ENCODE data around the gene C5orf24. TPM values are rescaled to one million over a fixed set of nuclear protein-coding genes. Genes with fewer than 3 reads are reported as not detected.
A peak's percentile ranks its signal among the peaks of the same experiment; 100 is the strongest.

The C5orf24 gene
- total and polyA plus RNA-seq, 4 experiments from 2014 or later, result 9.2 to 33.9 (median 21.3) TPM

GRCh38 chr5:134904610-134905245, 59.0 kb downstream of the C5orf24 start, which contains the start of gene PCBD2:
Gene PCBD2 (plus strand): TSS chr5:134905131. CDS start chr5:134905140, 9 bp downstream.
- Histone ChIP-seq H3K27me3 (ENCODE audit: insufficient read depth, low read length) (no peaks in the 10 kb centered on the region), H3K4me3 (ENCODE audit: low read length in 2 of 2) (peak within 1 kb of the TSS; percentile 59 to 84), H3K9me3 (ENCODE audit: control insufficient read depth in 1 of 2, low read length in 2 of 2) (no peaks in the 10 kb centered on the region), H3K36me3 (ENCODE audit: insufficient read depth, low read length) (peaks cover 3% of the 10 kb centered on the region), H3K27ac (ENCODE audit: low read depth, low read length) (peak within 1 kb of the TSS; percentile 85), H3K4me1 (ENCODE audit: insufficient read depth, low read length) (no peaks in the 10 kb centered on the region)
- Mint-ChIP-seq H3K27me3 (no peaks in the 10 kb centered on the region), H3K4me1 (peaks cover 4 to 9% (median 5%) of the 10 kb centered on the region in 4 donors), H3K4me3 (peak within 1 kb of the TSS; percentile 94 to 100 (median 97)), H3K27ac (peak within 1 kb of the TSS; percentile 97 to 99 (median 99)), H3K9me3 (no peaks in the 10 kb centered on the region), H3K36me3 (peaks cover 5 to 17% of the 10 kb centered on the region in 2 donors)
- intact Hi-C loops (cut with micrococcal nuclease), result loop anchor here (1.0 to 10.0 kb wide), 10 partner anchors 30 to 900 kb away; partner anchors contain the start of genes C5orf24, CAMLG, DDX46 and PPP2CA
- DNase-seq, result peak; percentile 90 to 92 (median 91)
- CTCF ChIA-PET (ENCODE audit: partially characterized antibody), result interaction anchor here (0.7 to 3.8 kb wide), 24 partner anchors 9 to 317 kb away, joined by 3 to 48 read pairs (median 5); partner anchors contain the start of genes C5orf24, CAMLG, DDX46 and TXNDC15
- POLR2A ChIA-PET (ENCODE audit: partially characterized antibody), result interaction anchor here (0.6 to 4.4 kb wide), 38 partner anchors 9 to 899 kb away, joined by 3 to 73 read pairs (median 4); partner anchors contain the start of genes C5orf24, CAMLG, CDKN2AIPNL and DDX46

DNA sequence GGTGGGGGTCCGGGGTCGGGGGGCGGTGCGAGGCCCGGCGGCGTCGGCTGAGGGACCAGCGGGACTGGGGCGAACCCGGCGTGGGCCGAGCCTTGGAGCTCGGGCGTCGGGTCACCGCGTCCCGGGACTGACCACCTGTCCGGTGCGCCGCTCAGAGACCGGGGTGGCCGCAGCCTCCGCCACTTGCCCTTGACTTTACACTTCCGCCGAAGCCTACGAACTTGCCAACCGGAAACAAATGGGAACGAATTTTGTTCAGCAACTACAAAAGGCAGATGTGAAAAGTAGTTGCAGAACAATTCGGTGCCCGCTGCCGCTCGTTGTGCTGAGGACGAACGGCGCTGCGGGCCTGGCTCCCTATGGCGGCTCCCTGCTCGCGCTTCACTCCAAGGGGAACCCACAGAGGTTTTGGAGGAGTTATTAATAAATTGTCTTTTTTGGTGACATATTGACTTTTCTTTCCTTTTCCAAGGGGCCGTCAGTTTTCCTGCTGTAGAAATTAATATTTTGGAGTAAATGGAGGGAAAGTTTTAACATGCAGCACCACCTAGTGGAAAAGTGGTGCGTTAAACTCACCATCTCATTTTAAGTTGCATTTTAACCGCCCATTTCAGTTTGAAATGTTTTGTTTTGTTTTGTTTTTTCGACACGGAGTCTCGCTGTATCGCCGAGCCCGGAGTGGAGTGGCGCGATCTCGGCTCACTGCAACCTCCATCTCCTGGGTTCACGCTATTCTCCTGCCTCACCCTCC, 59.7 kb downstream of the C5orf24 start:
- CTCF ChIA-PET (ENCODE audit: partially characterized antibody), result interaction anchor here (0.7 to 3.8 kb wide), 18 partner anchors 10 to 924 kb away, joined by 3 to 48 read pairs (median 6); partner anchors contain the start of genes C5orf24, CAMLG and TXNDC15

GRCh38 chr5:134906811-134907210, 61.0 kb downstream of the C5orf24 start:
- H3K36me3 Mint-ChIP-seq, result peaks cover 5 to 24% of the 10 kb centered on the region in 2 donors
- Histone ChIP-seq H3K4me3 (ENCODE audit: low read length in 2 of 2) (no peak overlapping the region), H3K4me1 (ENCODE audit: insufficient read depth, low read length) (no peaks in the 10 kb centered on the region), H3K36me3 (ENCODE audit: insufficient read depth, low read length) (peaks cover 6% of the 10 kb centered on the region), H3K27me3 (ENCODE audit: insufficient read depth, low read length) (no peaks in the 10 kb centered on the region), H3K27ac (ENCODE audit: low read depth, low read length) (no peak overlapping the region), H3K9me3 (ENCODE audit: control insufficient read depth in 1 of 2, low read length in 2 of 2) (no peaks in the 10 kb centered on the region)
- ChIA-PET POLR2A (ENCODE audit: partially characterized antibody) (interaction anchor here (0.5 to 4.4 kb wide), 4 partner anchors 32 to 169 kb away, joined by 3 to 73 read pairs (median 4); partner anchors contain the start of gene CAMLG), CTCF (ENCODE audit: partially characterized antibody) (interaction anchor here (1.0 to 3.8 kb wide), 4 partner anchors 10 to 168 kb away, joined by 3 to 48 read pairs (median 18); partner anchors contain the start of genes C5orf24 and CAMLG)
- H3K27ac Mint-ChIP-seq, result peak overlapping the region; percentile 10 to 97 (median 79)
- no peaks in the 10 kb centered on the region for H3K9me3 Mint-ChIP-seq
- no peaks in the 10 kb centered on the region for H3K27me3 Mint-ChIP-seq
- peak overlapping the region in 6 of 8 donors; percentile 31 to 71 (median 40) for H3K4me3 Mint-ChIP-seq
- intact Hi-C loops (cut with micrococcal nuclease), result loop anchor here (5.0 to 10.0 kb wide), 2 partner anchors 275 to 902 kb away; partner anchors contain the start of genes SAR1B and VDAC1
- H3K4me1 Mint-ChIP-seq, result peaks cover 4 to 9% (median 6%) of the 10 kb centered on the region in 4 donors
- no peak for DNase-seq

More for the DNA sequence above, 59.7 kb downstream of the C5orf24 start:
- no peaks in the 10 kb centered on the region for H3K9me3 ChIP-seq (ENCODE audit: control insufficient read depth in 1 of 2, low read length in 2 of 2)
- H3K4me1 ChIP-seq (ENCODE audit: insufficient read depth, low read length), result no peaks in the 10 kb centered on the region
- no peaks in the 10 kb centered on the region for H3K9me3 Mint-ChIP-seq
- peak overlapping the region; percentile 59 to 84 for H3K4me3 ChIP-seq (ENCODE audit: low read length in 2 of 2)
- H3K27ac ChIP-seq (ENCODE audit: low read depth, low read length), result peak overlapping the region; percentile 85
- intact Hi-C loops (cut with micrococcal nuclease), result loop anchor here (1.0 to 10.0 kb wide), 10 partner anchors 31 to 901 kb away; partner anchors contain the start of genes C5orf24, CAMLG, DDX46 and PPP2CA
- no peaks in the 10 kb centered on the region for H3K27me3 Mint-ChIP-seq
- peak overlapping the region; percentile 97 to 99 (median 99) for H3K27ac Mint-ChIP-seq
- H3K36me3 ChIP-seq (ENCODE audit: insufficient read depth, low read length), result peaks cover 5% of the 10 kb centered on the region
- peak; percentile 68 to 77 (median 75) for DNase-seq
- peak overlapping the region; percentile 94 to 100 (median 97) for H3K4me3 Mint-ChIP-seq
- H3K36me3 Mint-ChIP-seq, result peaks cover 0 to 17% of the 10 kb centered on the region in 2 donors
- POLR2A ChIA-PET (ENCODE audit: partially characterized antibody), result interaction anchor here (0.9 to 4.4 kb wide), 25 partner anchors 8 to 900 kb away, joined by 3 to 73 read pairs (median 5); partner anchors contain the start of genes C5orf24, CAMLG, CDKN2AIPNL and DDX46
- H3K27me3 ChIP-seq (ENCODE audit: insufficient read depth, low read length), result no peaks in the 10 kb centered on the region
- H3K4me1 Mint-ChIP-seq, result peaks cover 4 to 9% (median 6%) of the 10 kb centered on the region in 4 donors

Other genes starting within 250 kb of the C5orf24 start
- gene SAR1B, start 213.1 kb upstream of the C5orf24 start, total RNA-seq, result 10 to 100 TPM; 47.5 to 51.4 TPM
- 10 to 100 TPM; 42.2 to 47.6 TPM for gene SAR1B, start 213.1 kb upstream of the C5orf24 start, polyA plus RNA-seq
- 10 to 100 TPM; 16.1 to 16.6 TPM for gene SEC24A, start 197.2 kb upstream of the C5orf24 start, total RNA-seq
- 1 to 10 TPM; 7.5 to 8.6 TPM for gene SEC24A, start 197.2 kb upstream of the C5orf24 start, polyA plus RNA-seq
- 10 to 100 TPM; 26.7 to 33.8 TPM for gene CAMLG, start 107.4 kb upstream of the C5orf24 start, total RNA-seq
- gene CAMLG, start 107.4 kb upstream of the C5orf24 start, polyA plus RNA-seq, result 10 to 100 TPM; 41.0 to 48.2 TPM
- gene DDX46, start 87.2 kb upstream of the C5orf24 start, total RNA-seq, result 10 to 100 TPM; 59.9 to 66.8 TPM
- 10 to 100 TPM; 19.6 to 25.1 TPM for gene DDX46, start 87.2 kb upstream of the C5orf24 start, polyA plus RNA-seq
- gene TXNDC15, start 28.4 kb downstream of the C5orf24 start, total RNA-seq, result 10 to 100 TPM; 42.8 to 52.0 TPM
- 10 to 100 TPM; 14.4 to 23.0 TPM for gene TXNDC15, start 28.4 kb downstream of the C5orf24 start, polyA plus RNA-seq
- gene PCBD2, start 59.2 kb downstream of the C5orf24 start, total RNA-seq, result 10 to 100 TPM; 13.1 to 15.6 TPM
- gene PCBD2, start 59.2 kb downstream of the C5orf24 start, polyA plus RNA-seq, result 10 to 100 TPM; 11.5 to 11.6 TPM
- gene CATSPER3, start 121.9 kb downstream of the C5orf24 start, total RNA-seq, result 1 to 10 TPM in 1 of 2 experiments, under 1 TPM in 1; 0.94 to 1.8 TPM
- under 1 TPM in 1 of 2 donors, not detected in 1; 0.68 TPM for gene CATSPER3, start 121.9 kb downstream of the C5orf24 start, polyA plus RNA-seq
- gene PITX1, start 188.3 kb downstream of the C5orf24 start, total RNA-seq, result not detected
- not detected for gene PITX1, start 188.3 kb downstream of the C5orf24 start, polyA plus RNA-seq

All from CD4-positive, alpha-beta memory T cell (primary cell).